Measurements from ENCODE around the gene TARP.

- TF ChIP-seq CTCF (conservative IDR thresholded peaks at IDR 0.05; ENCODE audit: low read depth, low read length) (no peak), CEBPB (IDR thresholded peaks at IDR 0.05; ENCODE audit: low read depth, low read length) (no peak), BHLHE40 (IDR thresholded peaks at IDR 0.05; ENCODE audit: low read depth, low read length) (no peak), NFE2L2 (IDR thresholded peaks at IDR 0.05; ENCODE audit: low read depth, low read length) (no peak), USF2 (IDR thresholded peaks at IDR 0.05; ENCODE audit: low read depth, low read length) (no peak), RAD21 (IDR thresholded peaks at IDR 0.05; ENCODE audit: low read length) (no peak), MAZ (IDR thresholded peaks at IDR 0.05; ENCODE audit: borderline replicate concordance, low read depth, low read length) (no peak), POLR2A (IDR thresholded peaks at IDR 0.05; ENCODE audit: low read depth, low read length) (no peak), RCOR1 (IDR thresholded peaks at IDR 0.05; ENCODE audit: insufficient replicate concordance, low read length) (no peak), SMC3 (IDR thresholded peaks at IDR 0.05; ENCODE audit: low read depth, low read length) (no peak), MXI1 (IDR thresholded peaks at IDR 0.05; ENCODE audit: borderline replicate concordance, low read depth, low read length) (no peak), ELK1 (IDR thresholded peaks at IDR 0.05; ENCODE audit: borderline replicate concordance, low read depth, low read length) (no peak), MAFK (IDR thresholded peaks at IDR 0.05; ENCODE audit: low read depth, low read length) (no peak)
Observed at GRCh38 chr7:38292442-38292841, 19.0 kb upstream of the TARP start.
